HepG2 (cell line): ENCODE measurements around the gene HINFP.

Source experiments
- EP300 ChIP-seq, 3 experiments: sonication (generic) in 1 of 3; formaldehyde crosslinking in 1 of 3; IDR thresholded peaks; 2 replicates each; pipeline versions ENCODE4 v1.5.1 to v1.6.1; 2011 to 2020; ENCODE audit warnings: low read depth in 2 of 3, low read length in 2 of 3, borderline replicate concordance in 1 of 3, improper control_type of control experiment in 1 of 3, mild to moderate bottlenecking in 1 of 3, missing genetic modification reagents in 1 of 3, moderate library complexity in 1 of 3
- EZH2 ChIP-seq: conservative IDR thresholded peaks from 2 replicates; pipeline ENCODE4 v1.6.1; 2012; ENCODE audit warnings: mild to moderate bottlenecking, low read depth, low read length, moderate library complexity
- LBX2 ChIP-seq: sonication (generic); formaldehyde crosslinking; IDR thresholded peaks from 2 replicates; pipeline ENCODE4 v1.5.0; 2020; ENCODE audit warnings: missing genetic modification reagents, mild to moderate bottlenecking, borderline replicate concordance
- MAZ ChIP-seq, 2 experiments: sonication (generic) in 1 of 2; formaldehyde crosslinking in 1 of 2; IDR thresholded peaks; 2 replicates each; pipeline versions ENCODE4 v1.5.0 to v1.6.1; 2012 to 2020; ENCODE audit warnings: low read depth in 2 of 2, mild to moderate bottlenecking in 2 of 2, borderline replicate concordance in 1 of 2, improper control_type of control experiment in 1 of 2, low read length in 1 of 2, missing genetic modification reagents in 1 of 2, moderate library complexity in 1 of 2
- NR2C2 ChIP-seq: sonication (generic); formaldehyde crosslinking; IDR thresholded peaks from 2 replicates; pipeline ENCODE4 v1.4.0; 2020; ENCODE audit warnings: missing genetic modification reagents, mild to moderate bottlenecking, moderate library complexity, borderline replicate concordance
- POLR2A ChIP-seq, 2 experiments: IDR thresholded peaks; 2 replicates each; pipeline ENCODE4 v1.6.1; 2011; ENCODE audit warnings: low read depth in 2 of 2, low read length in 2 of 2, mild to moderate bottlenecking in 1 of 2, moderate library complexity in 1 of 2; ENCODE audit not compliant: insufficient read depth in 1 of 2
- ZNF224 ChIP-seq: sonication (generic); formaldehyde crosslinking; IDR thresholded peaks from 2 replicates; pipeline ENCODE4 v1.5.0; 2020; ENCODE audit warnings: mild to moderate bottlenecking, missing genetic modification reagents
- ZNF282 ChIP-seq: fragments of 450-650 bp; IDR thresholded peaks from 2 replicates; pipeline ENCODE4 v1.6.1; 2018; ENCODE audit not compliant: partially characterized antibody

DNA sequence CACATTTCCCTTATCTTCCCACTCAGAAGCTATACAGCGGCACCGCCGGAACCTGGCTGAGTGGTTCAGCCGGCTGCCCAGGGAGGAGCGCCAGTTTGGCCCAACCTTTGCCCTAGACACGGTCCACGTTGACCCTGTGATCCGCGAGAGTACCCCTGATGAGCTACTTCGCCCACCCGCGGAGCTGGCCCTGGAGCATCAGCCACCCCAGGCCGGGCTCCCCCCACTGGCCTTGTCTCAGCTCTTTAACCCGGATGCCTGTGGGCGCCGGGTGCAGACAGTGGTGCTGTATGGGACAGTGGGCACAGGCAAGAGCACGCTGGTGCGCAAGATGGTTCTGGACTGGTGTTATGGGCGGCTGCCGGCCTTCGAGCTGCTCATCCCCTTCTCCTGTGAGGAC, 52.1 kb downstream of the HINFP start:
- TF ChIP-seq POLR2A (IDR thresholded peaks at IDR 0.05; ENCODE audit: insufficient read depth in 1 of 2, low read depth in 2 of 2, low read length in 2 of 2) (no peak), NR2C2 (CRISPR knock-in tag) (no peak), ZNF224 (no peak), MAZ (IDR thresholded peaks at IDR 0.05; ENCODE audit: borderline replicate concordance, low read depth, low read length) (no peak), MAZ (CRISPR knock-in tag; IDR thresholded peaks at IDR 0.05; ENCODE audit: low read depth) (no peak), LBX2 (no peak), EP300 (IDR thresholded peaks at IDR 0.05; ENCODE audit: low read depth in 2 of 2, low read length in 2 of 2) (no peak), EP300 (CRISPR knock-in tag; IDR thresholded peaks at IDR 0.05; ENCODE audit: borderline replicate concordance) (no peak), ZNF282 (no peak), EZH2 (no peak)
